ENCODE measurements around the gene NELFCD. TPM values are rescaled to one million over a fixed set of nuclear protein-coding genes. Genes with fewer than 3 reads are reported as not detected.

NELFCD gene
- total and polyA plus RNA-seq, 9 of the 15 experiments (the other 6 are each of a cell fraction or from before 2014, with no cell fraction given), result 11.7 to 163 (median 96.5) TPM

GRCh38 chr20:59020938-59021551 lies 40.0 kb downstream of the NELFCD start (continued):
- TF ChIP-seq CREB5 (CRISPR knock-in tag; IDR thresholded peaks at IDR 0.05), result no peak
- TF ChIP-seq POLR2G (IDR thresholded peaks at IDR 0.05; ENCODE audit: low read depth, low read length), result no peak
- peak; percentile 89 for TF ChIP-seq GATA2 (CRISPR knock-in tag; IDR thresholded peaks at IDR 0.05)
- no peak for TF ChIP-seq ZNF79 (CRISPR knock-in tag; IDR thresholded peaks at IDR 0.05; ENCODE audit: low read depth)
- no peak for TF ChIP-seq ZNF655 (CRISPR knock-in tag; IDR thresholded peaks at IDR 0.05)
- TF ChIP-seq ZNF165 (CRISPR knock-in tag; IDR thresholded peaks at IDR 0.05; ENCODE audit: borderline replicate concordance), result no peak
- peak; percentile 96 for TF ChIP-seq EP300 (IDR thresholded peaks at IDR 0.05; ENCODE audit: low read length)
- TF ChIP-seq CUX1 (CRISPR knock-in tag; IDR thresholded peaks at IDR 0.05), result no peak
- no peak for TF ChIP-seq ZNF318 (IDR thresholded peaks at IDR 0.05; ENCODE audit: borderline replicate concordance in 1 of 2, low read depth in 1 of 2)
- TF ChIP-seq THAP7 (CRISPR knock-in tag; IDR thresholded peaks at IDR 0.05), result no peak
